Eye (tissue), 1 donor: ENCODE measurements around the gene RPAP2.
"Not testable (repeated sequence)": the region's sequence is repeated elsewhere in the genome, so short reads cannot be mapped to it uniquely, and the experiment has no call there.

ENCODE experiments used
- DNase-seq: peaks from one replicate; pipeline ENCODE4 v3.0.0-alpha.2; 2015

The RPAP2 gene

GRCh38 chr1:92298573-92299476, at the start of gene RPAP2, which contains the start of gene GLMN:
Gene RPAP2 (plus strand): TSS chr1:92299059. CDS start chr1:92299074, 15 bp downstream.
Gene GLMN (minus strand): TSS chr1:92298987. CDS start chr1:92297999, 988 bp downstream.
- DNase-seq, result peak; percentile 96

DNA sequence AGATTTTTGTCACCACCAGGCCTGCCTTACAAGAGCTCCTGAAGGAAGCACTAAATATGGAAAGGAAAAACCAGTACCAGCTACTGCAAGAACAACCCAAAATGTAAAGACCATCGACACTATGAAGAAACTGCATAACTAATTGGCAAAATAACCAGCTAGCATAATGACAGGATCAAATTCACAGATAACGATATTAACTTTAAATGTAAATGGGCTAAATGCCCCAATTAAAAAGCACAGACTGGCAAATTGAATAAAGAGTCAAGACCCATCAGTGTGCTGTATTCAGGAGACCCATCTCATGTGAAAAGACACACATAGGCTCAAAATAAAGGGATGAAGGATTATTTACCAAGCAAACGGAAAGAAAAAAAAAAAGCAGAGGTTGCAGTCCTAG, 44.1 kb upstream of the RPAP2 start:
- not testable (repeated sequence) for DNase-seq

GRCh38 chr1:92259350-92259749, 39.5 kb upstream of the RPAP2 start:
- no peak for DNase-seq

DNA sequence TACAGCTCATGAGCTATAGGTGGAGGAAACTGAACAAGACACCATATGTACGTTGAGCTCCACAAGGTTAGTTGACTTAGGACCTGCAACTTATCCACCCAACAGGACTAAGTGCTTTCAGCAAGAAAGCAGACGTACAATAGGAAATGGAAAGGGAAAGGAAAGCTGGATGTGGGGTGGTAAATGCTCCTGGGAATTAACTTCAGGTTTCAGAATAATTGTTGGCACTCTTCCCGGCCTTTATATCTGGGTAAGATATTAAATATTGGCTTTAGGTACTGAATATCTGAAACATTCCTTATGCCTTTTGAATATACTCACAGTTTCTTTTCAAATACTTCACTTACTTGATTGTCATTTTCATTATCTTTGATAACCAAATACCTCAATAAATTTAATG, 36.3 kb upstream of the RPAP2 start:
- DNase-seq, result no peak

DNA sequence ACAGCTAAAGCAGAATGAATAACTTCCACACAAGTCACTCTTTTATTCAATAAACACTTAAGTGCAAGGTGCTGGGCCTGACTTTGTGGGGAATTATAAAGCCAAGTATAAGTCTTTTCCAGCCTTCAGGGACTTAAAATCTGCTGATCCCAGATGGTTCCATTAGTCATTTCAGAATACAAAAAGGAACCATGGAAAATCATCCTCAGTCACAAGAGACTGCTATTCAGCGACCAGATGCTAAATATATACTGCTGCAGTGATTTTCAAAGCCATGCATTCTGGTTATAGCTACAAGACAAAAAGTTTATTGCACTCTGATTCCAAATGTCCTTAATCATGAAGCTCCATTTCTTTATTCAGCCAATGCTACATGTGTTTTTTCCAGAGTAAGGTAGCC, 25.8 kb upstream of the RPAP2 start:
- no peak for DNase-seq

GRCh38 chr1:92274939-92275338, 23.9 kb upstream of the RPAP2 start:
- no peak for DNase-seq

GRCh38 chr1:92276082-92276481, 22.8 kb upstream of the RPAP2 start:
- no peak for DNase-seq

DNA sequence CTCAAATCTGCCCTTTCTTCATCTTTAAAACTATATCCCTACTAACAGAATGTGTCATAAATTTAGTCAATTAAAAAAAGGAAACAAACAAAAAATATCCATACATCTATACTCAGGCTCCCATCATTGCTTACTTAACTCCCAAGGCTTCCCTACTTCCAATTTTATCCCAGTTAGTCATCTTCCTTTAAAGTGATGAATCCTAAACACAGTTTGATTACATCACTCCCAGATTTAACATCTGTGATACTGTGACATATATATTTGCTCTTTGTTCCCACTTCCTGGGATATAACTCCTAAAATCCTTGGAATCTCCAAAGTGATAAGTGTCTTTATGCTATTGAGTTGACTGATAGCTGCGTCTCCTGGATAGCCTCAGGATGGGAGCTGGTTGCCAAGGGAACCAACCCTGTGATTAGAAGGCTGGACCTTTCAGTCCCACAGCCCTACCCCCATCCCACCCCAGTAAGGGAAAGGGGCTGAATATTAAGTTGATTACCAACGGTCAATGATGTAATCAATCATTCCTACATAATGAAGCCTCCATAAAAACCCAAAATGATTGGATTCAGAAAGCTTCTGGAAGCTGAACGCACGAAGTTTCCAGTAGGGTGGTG, 21.6 kb upstream of the RPAP2 start:
- no peak for DNase-seq

- DNase-seq, result not testable (repeated sequence)
These were observed 19.1 kb upstream of the RPAP2 start for GRCh38 chr1:92279781-92280180.

- DNase-seq, result not testable (repeated sequence)
These were observed 17.4 kb upstream of the RPAP2 start for GRCh38 chr1:92281411-92281810.

DNA sequence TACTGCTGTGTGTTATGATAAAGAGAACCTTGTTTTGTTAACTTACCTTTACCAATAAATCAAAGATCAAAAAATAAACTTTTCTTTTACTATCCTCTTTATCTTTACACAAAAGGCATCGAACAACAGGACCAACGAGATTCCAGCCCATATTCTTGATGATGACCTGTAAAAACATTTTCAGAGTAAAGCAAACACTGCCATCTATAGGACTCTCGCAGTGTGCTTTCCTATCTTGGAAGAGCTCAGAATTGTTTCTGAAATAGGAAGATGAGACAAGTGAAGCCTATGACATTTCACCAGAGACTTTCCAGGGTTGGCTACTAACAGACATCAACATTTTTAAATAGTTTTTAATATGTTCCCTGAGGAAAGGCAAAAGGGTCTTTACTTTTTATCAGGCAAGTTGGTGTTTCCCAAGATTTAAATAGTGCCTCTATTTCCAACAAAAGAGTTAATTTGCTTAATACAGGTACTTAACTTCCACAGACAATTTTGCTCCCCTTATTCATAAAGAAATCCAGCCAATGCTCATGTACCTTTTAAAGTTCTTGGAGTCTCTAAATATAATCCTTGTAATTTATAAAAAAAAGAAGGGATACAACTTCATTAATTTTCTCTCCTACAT, 7.4 kb upstream of the RPAP2 start:
- peak; percentile 79 for DNase-seq

GRCh38 chr1:92298213-92298572, 666 bp upstream of the RPAP2 start:
- DNase-seq, result no peak

DNA sequence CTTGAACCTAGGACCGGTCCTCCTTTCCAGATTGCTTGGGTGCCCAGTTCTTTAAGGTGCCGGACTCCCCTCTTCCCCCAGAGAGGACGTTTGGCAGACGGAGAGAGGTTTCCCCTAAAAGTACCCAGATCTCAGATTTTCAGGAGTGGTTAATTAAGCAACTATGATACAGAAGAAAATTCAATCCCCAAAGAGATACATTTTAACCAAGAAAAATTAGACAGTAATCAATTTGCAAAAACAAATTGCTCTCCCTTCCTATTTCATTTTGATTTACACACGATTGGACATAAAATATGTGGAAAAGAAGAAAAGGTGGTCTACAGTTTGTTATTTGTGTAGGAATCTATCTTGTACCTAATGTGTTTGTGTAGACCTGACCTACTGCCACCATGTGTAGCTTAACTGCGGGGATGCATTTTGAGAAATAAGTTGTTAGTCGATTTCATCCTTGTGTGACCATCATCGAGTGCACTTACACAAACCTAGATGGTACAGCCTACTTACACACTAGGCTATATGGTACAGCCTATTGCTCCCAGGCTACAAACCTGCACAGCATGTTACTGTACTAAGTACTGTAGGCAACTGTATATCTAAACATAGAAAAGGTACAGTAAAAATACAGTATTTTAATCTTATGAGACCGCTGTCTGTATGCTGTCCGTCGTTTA, 755 bp downstream of the RPAP2 start:
- no peak for DNase-seq

- DNase-seq, result no peak
These were observed 2.2 kb downstream of the RPAP2 start for GRCh38 chr1:92301021-92301420.

- DNase-seq, result no peak
These were observed 7.2 kb downstream of the RPAP2 start for GRCh38 chr1:92306020-92306419.

DNA sequence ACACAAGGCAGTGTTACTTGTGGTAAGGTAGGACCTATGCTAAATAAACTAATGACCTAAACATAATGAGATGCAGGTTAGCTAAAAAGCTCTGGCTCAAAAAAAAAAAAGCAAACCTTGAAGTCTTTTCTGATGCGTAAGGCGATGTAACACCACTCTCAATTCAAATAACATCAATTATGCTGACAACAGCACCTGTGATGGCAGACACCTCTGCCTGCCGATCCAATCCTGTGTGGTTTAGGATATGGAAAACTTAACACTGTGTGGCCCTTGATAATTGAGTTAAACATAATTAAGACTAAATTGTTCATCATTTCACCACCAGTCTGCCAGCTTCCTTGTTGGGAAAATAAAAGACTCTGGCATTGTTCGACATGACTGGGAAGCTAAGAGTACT, 9.1 kb downstream of the RPAP2 start:
- DNase-seq, result no peak

DNA sequence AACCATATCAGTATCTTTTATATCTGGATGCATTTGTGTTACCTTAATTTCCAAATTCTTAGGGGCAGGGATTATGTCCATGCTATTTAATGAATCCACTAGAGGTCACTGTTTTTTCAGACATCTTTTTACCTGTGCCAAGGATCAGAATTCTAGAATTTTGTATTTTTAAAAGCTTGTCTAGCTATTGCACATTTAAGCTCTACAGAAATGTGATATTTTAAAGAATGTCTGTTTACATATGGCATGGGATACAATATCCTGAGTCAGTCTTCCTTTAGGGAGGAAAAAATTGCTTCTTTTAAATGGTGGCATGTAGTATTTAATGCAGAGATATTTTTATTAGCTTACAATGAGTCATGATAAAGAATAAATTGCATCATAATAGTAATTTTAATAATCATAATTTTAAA, 11.3 kb downstream of the RPAP2 start:
- peak; percentile 43 for DNase-seq

- no peak for DNase-seq
These were observed 15.2 kb downstream of the RPAP2 start for GRCh38 chr1:92314024-92314423.

DNA sequence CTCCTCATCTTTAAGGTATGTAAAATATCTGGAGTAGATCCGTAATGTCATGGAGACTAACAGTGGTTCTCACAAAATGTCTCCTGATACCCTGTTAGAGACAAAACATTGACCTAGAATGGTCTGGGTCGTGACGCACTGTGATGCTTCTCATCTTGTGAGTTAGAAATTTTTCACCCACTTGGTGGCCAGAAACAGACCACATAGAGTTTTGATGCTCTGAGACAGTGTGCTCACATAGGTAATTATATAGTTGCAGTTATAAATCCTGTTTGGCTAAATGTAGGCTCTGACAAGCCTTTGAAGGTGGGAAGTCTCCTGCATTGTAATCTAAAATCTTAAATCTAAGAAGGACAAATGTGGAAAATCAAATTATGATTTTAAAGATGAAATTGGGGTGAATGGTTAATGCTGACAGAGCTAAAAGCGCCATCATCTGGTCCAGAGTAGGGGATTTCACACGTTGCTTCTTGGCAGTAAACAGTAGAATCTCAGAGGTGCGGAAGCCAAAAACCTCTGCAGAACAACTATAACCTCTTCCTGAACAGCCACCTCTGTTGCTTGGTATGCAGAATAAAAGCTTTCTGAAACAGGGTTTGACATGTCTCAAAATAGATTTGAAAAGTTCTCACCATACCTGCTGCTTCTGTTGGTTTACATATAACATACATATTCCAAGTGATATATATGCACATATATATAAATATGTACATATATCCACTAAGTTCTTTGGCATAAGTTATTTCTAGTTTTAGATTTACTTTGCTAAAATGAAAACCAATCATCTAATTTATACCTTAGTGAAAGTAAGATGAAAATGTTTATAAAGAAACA, 17.1 kb downstream of the RPAP2 start:
- DNase-seq, result no peak

- no peak for DNase-seq
These were observed 19.1 kb downstream of the RPAP2 start for GRCh38 chr1:92317836-92318493.
